ENCODE measurements around the gene MAPK12.

MAPK12 gene

DNA sequence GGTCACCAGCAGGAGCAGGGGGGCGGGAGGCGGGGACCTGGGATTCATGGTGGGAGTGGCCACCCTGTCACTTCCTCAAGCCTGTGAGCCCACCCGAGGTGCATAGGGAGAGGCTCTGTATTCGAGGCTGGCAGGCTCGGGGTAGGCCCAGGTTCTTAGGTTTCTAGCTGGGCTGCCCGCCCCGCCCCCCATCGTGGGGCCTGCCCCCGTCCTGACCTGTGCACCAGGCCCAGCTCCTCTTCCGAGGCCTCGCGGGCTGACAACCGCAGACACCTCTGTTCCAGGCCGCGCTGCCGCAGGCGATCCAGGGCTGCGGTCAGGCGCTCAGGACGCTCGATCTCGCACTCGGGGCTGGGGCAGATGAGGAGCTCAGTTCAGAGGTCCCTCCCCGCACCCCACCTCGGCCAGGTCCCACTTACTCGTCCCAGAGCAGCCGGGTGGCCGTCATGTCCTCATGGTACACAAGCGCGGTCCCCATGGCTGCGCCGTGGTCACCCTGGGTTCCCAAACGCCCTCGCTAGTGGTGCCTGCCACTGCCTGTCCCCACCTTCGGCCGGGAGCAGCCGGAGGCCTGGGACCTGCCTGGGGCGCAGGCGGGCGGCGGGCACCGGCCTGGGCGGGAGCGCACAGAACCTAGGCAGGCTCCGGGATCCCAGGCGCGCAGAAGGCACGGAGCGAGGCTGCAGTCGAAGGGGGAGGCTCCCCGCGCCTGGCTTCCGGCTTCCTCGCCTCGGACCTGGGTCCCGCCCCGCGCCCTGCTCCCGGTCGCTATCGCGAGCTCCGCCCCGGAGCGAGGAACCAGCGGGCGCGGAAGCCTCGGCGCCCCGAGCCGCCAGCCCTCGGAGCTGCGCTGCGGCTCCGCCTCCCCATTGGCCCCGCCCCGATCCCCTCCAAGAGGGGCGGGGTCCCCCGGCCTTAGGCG lies 10.7 kb downstream of the MAPK12 start, which contains the start of gene HDAC10:
HDAC10 (minus strand) TSS at position 711 of the 922 bp plus-strand sequence; CDS start at position 478, 233 bp downstream.
- DNase-seq = peak; percentile 77

DNA sequence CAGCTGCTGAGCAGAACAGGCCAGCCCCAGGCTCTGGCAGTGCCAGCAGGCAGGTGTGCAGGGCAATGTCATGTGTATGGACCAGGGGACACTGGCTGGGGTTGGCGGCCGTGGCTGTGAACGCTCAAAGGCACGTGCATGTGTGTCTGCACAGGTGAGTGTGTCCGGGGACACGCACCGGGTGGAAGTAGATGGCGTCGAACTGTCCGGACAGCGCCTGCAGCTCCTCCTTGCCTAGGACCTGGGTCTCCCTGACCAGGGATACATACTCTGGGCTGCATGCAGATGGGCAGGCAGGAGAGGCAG lies 11.3 kb downstream of the MAPK12 start:
- DNase-seq = no peak

DNA sequence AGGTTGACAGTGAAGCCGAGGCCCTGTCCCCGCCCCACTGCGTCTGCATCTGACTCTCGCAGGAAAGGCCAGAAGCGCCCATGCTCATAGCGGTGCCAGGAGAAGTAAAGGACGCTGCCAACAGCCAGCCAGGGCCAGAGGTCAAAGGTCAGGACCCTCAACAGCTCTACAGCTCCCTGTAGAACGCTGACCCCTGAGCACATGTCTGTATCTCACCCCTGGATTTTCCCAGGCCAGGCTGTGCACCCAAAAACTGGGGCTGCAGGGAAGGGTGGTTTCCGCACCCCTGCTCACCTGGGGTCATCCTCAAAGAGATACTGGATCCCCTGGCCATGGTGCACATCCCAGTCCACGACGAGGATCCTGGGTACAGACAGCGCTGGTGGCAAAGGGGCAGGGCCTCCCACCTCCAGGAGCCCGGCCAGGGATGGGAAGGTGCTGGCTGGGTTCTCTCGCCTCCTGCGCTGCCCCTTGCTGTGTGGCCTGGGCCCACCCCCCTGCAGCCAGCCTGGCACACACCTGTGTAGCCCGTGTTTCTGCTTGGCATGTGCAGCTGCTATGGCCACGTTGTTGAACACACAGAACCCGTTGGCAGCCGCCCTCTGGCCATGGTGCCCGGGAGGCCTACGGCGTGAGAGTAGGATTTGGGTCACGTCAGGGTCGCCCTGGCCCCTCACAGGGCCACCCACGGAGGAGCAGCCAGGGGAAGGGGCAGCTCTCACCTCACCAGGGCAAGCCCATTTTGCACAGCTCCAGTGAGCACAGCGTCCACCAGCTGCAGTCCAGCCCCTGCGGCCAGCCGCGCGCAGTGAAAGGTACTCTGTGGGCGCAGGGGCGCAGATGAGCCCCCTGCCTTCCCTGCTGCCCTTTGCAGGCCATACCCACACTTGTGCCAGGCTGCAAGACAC lies 11.9 kb downstream of the MAPK12 start:
- DNase-seq = no peak

DNA sequence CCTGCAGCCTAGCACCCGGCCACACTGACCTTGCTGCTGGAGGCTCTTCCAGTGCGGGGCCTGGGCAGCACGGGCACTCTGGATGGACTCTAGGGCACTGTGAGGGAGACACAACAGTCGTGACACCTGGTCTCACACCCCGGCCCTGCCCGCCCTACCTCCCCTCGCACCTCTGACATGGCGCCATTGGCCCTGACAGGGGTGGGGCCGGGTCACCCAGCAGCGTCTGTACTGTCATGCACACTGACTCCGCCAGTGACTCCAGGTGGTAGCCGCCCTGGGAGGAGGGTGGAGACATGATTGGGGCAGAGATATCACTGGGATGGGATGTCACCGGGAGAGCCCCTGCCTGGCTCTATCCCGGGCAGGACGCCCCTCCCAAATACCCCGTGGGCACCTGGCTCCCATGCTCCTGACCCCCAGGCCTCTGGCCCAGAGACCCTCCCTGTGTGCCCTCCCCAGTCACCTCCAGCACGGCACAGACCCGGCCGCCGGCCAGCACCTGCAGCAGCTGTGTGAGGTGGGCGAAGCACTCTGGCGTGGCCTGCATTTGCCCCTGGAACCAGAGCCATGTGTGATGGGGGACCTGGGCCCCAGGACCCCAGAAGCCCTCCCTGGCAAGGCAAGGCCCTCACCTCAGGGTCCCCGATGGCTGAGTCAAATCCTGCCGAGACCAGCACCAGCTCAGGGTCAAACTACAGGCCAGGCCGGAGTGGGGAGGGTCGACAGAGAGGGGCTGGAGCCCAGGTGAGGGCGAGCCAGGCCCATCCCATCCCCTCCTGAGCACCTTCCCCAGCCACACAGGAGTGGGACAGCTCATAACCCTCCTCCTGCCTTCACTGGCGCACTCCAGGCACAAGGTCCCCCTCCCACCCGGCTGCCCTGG lies 13.0 kb downstream of the MAPK12 start:
- no peak for DNase-seq

DNA sequence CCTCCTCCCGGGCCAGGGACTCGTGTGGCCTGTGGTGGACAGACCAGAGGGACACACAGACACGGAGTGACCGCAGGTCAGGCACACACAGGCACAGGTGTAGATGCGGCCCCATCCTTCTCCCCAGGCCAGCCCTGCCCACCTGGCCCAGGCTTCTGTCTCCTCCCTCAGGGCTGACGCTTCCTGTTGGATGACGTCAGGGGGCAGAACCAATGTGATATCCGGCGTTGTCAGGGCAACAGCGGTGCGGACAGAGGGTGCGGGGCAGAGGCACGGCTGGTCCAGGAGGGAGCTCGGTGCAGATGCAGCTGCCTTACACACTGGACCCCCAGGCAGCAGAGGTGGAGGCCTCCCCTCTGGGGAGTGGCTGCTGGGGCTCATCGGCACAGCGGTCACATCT lies 13.7 kb downstream of the MAPK12 start:
- DNase-seq = no peak

DNA sequence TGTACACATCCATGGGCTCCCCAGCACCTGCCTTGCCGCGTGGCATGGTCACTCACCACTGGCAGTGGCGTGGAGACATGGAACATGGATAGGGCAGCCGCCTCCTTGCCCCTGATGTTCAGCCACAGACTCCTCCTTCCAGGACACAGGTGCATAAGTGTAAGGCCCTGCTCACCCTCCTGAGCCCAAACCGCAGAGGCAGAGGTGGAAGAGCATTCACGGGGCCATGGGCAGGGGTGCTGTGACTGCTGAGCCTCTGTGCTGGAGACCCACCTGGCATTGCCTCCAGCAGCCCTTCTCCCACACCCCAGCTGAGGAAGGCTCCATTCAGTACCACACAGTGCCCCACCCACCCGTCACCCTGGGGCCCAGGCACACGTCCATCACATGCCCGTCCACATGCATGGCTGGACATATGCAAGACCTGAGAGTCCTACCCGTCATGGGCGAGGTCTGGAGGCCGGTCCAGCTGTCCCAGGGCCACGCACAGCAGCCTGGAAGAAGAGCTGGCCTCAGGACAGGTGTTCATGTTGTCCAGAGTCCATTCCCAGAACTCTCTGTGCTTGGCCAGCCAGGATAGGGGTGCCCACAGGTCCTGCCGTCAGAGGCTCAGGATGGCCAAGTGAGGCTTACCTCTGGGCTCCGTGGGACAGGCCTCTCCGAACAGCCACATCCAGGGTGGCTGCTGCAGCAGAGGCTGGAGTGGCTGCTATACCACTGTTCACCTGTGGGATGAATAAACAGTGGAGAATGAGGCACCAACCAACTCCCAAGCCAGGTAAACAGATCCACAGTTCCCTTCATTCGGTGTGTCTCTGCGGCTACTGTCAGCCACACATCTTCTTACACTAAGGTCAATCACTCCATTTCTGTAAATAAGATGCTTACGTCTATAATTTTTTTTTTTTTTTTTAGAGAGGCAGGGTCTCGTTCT lies 15.0 kb downstream of the MAPK12 start:
- DNase-seq = no peak

DNA sequence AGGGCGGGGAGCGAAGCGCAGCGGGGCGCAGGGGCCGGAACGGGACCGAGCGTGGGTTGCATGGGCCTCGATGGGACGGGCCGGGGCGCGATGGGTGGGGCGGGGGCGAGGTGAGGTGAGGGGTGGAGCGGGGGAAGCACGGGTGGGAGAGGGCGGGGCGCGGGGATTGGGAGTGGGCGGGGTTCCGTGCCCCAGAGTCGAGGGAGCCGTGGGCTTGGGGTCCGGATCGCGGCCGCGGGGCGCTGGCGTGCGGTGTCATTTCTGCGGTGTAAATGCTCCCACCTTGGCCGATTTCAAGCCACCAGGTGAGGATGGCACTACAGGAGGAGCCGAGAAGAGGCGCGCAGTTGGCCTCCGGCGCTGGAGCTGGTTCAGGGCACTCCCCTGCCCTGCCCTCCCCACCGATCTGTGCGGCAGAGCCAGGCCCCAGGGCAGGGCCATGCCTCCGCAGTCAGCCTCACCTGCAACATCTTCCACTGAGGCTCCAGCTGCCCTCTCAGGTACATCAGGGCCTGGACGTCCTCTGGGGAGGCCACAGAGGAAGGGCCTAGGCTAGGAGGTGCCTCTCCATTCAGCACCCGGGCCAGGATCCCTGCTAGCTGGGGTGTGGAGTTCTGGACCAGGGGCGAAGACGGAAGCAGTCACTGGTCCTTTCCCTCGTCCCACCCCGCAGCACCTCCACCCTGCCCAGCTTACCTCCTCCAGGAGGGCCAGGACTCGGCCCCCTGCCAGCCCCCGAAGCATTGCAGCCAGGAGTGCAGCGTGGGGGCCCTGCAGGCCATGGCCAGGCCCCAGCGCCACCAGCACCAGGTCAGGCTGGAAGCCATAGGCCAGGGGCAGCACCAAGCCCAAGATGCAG lies 16.0 kb downstream of the MAPK12 start:
- DNase-seq = no peak

DNA sequence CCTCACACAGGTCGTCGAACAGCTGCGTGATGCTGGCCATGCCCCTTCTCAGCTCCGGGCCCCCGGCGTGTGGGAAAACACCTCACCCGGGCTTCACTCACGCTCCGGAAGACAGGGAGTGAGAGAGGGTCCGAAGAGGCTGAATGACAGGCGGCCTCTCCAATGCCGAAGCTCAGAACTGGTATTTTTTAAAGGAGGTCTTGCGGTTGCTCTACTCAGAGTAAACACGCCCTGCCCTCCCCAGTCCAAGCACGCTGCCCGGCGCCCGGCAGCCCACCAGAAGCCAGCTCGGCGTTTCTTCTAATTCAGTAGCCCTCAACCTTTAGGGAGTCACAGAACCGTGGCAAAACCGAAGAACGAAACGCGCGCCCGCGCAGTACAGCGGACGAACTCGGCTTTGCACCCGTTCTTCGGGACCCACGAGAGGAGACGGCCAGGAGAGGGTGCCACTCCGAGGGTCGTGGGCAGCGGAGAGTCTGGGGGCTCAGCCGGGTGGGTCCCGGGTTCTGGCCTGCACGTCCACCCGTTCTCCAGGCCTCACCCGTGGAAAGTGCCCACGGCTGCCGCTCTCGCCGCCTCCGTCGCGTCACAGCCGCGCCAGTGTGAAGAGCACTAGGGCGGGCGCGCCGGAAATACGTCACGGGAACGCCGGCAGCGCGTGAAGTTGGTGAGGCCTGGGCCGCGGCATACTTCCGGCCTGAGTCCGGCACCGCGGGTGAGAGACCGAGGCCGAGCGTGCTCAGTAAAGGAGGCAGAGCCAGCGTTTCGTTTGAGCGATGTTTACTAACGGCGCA lies 16.9 kb downstream of the MAPK12 start, which contains the start of gene TUBGCP6:
TUBGCP6 (minus strand) TSS at position 604 of the 794 bp plus-strand sequence; CDS start at position 40, 564 bp downstream.
- DNase-seq = peak; percentile 74

DNA sequence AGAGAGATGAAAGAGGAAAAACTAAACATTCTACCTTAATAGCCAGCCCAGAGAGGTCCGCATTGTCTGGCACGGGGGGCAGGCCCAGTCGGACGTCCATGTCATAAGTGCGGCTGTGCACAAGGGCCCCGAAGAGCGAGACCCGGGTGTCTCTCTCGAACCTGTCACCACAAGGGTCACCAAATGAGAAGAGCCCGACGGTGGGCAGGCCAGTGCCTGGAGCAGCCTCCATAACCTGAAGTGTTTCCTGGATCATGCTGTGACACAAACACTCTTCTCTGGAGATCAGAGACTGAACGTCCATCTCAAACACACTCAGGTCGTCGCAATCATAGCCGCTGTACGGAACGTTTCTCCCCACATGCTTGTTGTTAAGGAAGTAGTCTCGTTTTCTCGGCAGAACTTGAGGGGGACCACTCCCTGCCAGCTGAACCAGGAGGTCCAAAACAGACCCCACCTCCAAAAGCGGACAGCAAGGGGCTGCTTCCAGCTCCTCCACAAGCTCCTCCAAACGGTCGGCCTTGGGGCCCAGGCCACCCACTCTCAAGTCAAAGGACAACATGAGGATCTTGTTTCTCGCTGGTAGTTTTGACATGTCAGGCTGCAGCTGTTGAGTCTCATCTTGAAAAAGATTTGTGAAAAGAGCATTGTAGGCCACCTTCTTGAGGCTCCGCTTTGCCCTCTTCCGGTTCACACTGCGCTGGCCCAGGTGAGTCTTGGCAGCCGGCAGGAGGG lies 17.6 kb downstream of the MAPK12 start:
- DNase-seq = no peak

DNA sequence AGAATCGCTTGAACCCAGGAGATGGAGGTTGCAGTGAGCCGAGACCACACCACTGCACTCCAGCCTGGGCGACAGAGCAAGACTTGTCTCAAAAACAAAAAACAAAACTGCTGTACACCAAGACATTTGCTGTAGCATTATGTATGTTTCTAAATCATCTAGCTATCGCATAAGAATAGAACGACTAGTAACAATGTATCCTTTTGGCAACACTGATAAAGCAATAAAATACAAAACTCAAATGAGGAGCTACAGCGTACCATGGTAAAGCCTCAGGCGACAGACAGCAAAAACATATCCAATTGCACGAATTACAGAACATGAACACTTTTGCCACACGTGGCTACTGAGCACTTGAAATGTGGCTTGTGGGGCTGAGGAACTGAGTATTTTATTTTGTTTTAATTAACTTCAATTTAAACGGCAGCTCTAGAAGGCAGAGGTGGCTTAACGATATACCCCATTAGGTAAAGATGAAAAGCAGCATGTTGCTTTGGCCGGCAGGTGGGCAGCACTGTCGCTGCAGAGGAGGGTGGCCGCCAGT lies 19.0 kb downstream of the MAPK12 start:
- DNase-seq = no peak

DNA sequence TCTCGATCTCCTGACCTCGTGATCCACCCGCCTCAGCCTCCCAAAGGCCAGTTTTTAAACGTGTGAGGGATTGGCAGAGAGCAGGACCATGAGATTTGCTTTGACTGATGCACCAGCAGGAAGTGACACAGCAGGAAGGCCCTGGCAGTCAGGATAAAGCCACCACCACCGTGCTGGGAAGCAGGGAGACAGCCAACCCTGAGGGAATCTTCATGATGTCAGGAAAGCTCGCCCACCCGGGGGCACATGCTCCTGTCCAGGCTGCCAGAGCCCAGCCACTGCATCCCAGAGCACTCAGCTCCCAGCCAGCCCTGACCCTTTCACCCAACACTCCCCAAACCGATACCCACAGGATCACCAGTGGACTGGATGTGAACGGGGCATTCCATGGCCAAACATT lies 22.7 kb downstream of the MAPK12 start:
- no peak for DNase-seq

DNA sequence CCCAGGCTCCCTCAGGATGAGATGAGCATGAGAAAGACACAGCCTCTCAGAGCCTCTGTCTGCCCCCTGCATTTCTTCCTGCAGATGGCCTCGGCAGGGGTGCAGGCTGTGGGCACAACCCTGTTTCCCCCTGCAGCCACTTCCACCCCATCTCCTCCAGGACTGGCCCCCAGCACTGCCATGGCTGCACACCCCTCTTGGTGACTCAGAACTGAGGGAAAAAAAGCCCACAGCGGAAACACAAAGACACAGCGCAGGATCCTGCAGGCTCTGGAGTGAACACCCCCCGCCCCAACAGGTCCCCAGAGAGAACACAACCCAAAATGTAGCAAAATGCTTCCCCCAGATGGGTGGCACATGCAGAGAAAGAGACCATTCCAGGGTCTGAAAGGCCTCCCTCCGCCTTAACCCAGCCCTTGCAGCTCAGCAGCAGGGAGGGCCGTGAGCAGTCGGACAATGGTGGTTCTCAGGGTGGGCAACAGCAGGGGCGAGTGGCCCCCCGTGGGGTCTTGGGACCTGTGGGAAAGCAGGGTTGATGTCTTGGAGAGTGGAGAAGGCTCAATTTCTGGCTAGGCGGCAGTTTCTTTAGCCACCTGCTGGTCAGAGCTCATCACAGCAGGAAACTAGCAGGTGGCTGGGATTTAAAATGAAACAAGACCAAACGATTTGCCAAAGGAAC lies 24.6 kb downstream of the MAPK12 start:
- no peak for DNase-seq

DNA sequence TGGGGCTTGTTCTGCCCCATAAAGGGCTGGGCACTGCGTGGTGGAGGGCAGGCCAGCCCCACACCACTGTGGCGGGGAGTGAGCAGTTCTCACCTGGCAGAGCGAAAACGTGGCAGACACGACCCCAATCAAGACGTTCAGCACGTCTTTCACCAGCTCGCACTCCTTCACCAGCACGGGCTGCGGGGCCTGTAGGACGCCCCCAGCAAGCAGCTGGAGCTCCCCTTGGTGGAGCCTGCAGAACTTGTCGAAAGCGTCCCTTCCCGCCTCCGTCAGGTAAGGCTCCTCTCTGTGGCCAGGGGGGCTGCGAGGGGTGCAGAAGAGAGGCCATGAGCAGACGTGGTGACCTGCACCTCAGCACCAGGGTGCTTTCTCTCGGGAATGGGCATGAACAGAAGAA lies 28.3 kb downstream of the MAPK12 start:
- DNase-seq = no peak

DNA sequence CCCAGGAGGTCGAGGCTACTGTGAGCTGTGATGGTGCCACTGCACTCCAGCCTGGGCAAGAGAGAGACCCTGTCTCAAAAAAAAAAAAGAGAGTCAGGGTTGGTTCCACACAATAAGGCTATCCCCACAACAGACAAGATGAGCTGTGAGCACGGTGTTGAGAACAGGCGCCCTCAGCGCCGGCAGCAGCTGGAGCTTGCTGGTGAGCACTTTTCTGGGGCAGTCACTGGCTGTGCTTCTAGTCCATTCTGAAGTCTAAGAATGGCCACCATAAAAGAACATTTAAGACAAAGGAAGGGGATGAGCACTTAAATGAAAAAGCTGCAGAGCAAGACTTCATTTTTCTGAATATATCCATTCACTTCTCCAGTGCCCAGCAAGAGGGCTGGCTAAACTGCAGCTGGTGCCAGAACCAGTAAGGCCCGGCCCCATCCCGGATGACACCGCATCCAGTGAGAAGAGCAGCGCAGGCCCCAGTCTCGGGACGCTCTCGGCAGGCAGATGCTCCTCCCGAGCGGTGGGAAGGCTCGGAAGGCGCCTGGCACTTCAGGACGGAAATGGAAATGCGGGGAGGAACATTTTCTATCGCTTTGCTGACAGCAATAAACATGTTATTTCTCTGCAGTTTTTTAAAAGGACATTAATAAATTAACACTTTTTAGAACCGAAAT lies 28.9 kb downstream of the MAPK12 start:
- DNase-seq = no peak

DNA sequence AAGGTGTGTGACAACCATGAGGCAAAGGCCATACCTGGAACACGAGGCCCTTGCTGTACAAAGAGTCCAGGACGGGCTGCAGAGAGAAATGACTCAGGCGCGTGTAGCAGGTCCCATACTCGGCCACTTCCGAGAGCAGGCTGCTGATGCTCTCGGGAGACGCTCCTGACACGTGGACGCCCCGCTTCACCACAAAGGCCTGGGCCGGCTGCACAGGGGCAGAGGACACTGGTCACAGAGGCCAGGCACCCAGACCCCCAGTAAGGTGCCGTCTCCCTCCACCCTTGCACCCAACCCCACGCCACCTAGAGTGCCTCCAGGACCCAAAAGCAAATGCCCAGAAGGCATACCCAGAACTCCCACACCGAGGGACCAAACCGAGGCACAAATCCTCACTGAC lies 32.1 kb downstream of the MAPK12 start:
- DNase-seq = no peak

DNA sequence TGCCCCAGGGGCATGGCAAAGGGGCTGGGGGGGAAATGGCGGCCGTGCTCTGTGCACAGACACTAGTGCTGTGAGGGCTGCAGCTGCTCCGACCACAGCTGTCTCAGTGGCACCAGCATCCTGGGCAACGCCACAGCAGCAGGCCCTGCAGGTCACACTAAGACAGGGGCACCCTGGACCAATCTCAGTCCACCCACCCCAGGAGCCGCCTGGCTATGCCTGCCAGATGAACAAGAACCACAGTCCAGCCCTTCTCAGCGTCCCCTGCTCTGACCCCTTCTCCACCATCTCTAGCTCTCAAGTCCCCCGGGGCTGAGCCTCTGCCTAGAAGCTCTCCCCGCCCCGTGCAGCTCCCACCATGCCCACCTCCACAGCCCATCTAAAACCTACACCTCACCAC lies 33.1 kb downstream of the MAPK12 start:
- DNase-seq = no peak

DNA sequence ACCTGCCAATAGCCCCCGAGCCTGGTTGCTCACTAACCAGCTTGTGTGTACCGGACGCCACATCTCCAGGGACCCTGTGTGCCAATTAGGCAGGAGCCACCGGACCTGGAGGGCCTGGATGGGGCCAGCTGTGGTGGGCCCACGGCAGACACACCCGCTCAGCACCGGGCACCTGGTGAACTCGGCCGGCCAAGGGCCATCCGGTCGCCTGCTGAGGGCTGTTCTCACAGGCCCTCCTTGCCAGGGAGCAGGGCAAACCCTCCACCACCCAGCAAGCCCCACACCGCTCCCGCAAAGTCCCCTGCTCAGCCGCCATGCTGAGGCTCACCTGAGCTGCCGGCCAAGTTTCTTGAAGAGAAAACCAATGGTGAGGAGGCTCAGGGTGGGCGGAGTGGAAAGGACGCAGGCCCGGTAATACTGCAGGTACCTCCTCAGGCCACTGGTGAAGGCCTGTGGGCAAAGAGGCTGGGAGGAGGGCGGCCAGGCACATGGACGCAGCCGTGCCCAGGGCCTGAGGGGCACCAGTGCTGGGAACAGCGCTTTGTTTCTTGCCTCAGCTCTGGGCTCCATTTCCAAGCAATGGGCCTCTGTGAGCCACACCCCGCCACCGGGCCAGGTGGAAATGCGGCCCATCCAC lies 33.8 kb downstream of the MAPK12 start:
- DNase-seq = no peak
